ENCODE results near the gene IDI1.

The IDI1 gene

DNA sequence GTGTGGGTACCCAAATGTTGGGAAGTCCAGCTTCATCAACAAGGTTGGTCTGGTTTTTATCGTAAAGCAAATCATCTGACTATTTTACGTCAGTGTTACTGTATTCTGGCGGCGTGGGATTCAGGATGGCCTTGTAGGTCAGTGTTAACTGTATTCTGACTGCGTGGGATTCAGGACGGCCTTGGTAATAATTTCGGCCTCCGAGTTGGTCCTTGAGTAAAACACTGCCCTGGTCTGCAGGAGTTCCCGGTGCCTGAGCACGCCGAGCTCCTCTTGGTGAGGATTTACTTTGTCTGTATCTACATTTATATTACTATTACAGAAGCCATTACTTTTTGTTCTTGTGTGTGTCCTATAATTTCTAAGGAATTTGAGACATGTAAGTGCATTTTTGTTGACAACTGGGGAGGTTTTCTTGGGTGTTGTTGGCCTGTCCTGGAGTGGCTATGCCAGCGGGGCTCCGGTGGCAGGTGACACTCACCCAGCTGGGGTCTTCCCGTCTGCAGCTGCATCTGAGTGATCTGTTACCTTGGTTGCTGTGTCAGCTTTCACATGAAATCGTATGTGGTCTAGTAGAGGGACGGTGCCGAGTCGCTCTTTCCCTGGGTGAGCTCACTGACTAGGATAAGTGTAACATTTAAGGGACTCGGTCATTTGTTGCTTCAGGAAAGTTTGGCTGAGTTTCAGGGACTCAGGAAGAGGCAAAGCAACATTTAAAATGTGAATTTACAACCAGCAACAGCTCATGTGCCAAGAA, 51.5 kb downstream of the IDI1 start:
- Histone ChIP-seq H2BK15ac (replicated peaks; ENCODE audit: low read depth) (no peak overlapping the region), H3K4me2 (ENCODE audit: low read length) (no peak overlapping the region), H3K9ac (ENCODE audit: low read length) (no peak overlapping the region), H2BK120ac (ENCODE audit: low read depth, low read length) (no peak overlapping the region), H3K27ac (ENCODE audit: low read depth, low read length) (no peak overlapping the region), H3K36me3 (ENCODE audit: control insufficient read depth, insufficient read depth, low read length) (peaks cover 33% of the 10 kb centered on the region), H3K79me1 (ENCODE audit: low read length) (peaks cover 20% of the 10 kb centered on the region), H3K79me2 (ENCODE audit: control insufficient read depth, insufficient read depth, low read length) (peaks cover 26% of the 10 kb centered on the region), H4K8ac (ENCODE audit: low read depth, low read length) (no peak overlapping the region), H3K27me3 (ENCODE audit: insufficient read depth, low read length, poor library complexity) (no peaks in the 10 kb centered on the region), H2BK5ac (ENCODE audit: low read length) (no peak overlapping the region), H4K5ac (ENCODE audit: low read length) (no peak overlapping the region), H3K4ac (ENCODE audit: low read depth, low read length) (no peak overlapping the region), H3K56ac (ENCODE audit: low read length) (no peak overlapping the region), H3K4me3 (ENCODE audit: low read length) (no peak overlapping the region), H2AK5ac (ENCODE audit: low read length) (no peak overlapping the region), H3K23ac (ENCODE audit: low read length) (no peak overlapping the region), H3K4me1 (ENCODE audit: control insufficient read depth, low read depth, low read length) (no peaks in the 10 kb centered on the region), H3K18ac (ENCODE audit: low read length) (no peak overlapping the region)
- no CpG with 5 or more reads among the region's 19 CpGs for WGBS (ENCODE audit: extremely low coverage, insufficient coverage, low lambda C conversion rate)
- no peak for DNase-seq

DNA sequence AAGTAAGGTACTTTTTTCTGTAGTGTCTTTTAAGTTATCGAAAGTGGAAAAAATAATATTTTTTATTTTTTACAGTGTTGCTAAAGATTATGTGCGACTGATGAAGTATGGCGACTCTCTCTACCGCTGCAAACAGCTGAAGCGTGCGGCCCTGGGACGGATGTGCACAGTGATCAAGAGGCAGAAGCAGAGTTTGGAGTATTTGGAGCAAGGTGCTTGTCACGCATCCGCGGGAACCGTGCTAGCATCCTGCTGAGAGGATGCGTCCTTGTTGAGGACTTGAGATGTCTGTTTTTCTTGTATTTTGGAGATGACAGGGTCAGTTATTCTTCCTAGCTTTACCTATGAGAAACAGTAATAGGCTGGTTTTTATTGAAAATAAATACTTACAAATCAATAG, 52.9 kb downstream of the IDI1 start:
- H3K27ac ChIP-seq (ENCODE audit: low read depth, low read length) = no peak overlapping the region
- no peak overlapping the region for H2BK5ac ChIP-seq (ENCODE audit: low read length)
- H2AK5ac ChIP-seq (ENCODE audit: low read length) = no peak overlapping the region
- no peak overlapping the region for H3K18ac ChIP-seq (ENCODE audit: low read length)
- peaks cover 29% of the 10 kb centered on the region for H3K36me3 ChIP-seq (ENCODE audit: control insufficient read depth, insufficient read depth, low read length)
- H3K27me3 ChIP-seq (ENCODE audit: insufficient read depth, low read length, poor library complexity) = no peaks in the 10 kb centered on the region
- no peak for DNase-seq
- no peak overlapping the region for H2BK15ac ChIP-seq (replicated peaks; ENCODE audit: low read depth)
- H3K9ac ChIP-seq (ENCODE audit: low read length) = no peak overlapping the region
- no peak overlapping the region for H4K8ac ChIP-seq (ENCODE audit: low read depth, low read length)
- H3K56ac ChIP-seq (ENCODE audit: low read length) = no peak overlapping the region
- H3K4me2 ChIP-seq (ENCODE audit: low read length) = no peak overlapping the region
- no CpG with 5 or more reads among the region's 12 CpGs for WGBS (ENCODE audit: extremely low coverage, insufficient coverage, low lambda C conversion rate)
- peaks cover 30% of the 10 kb centered on the region for H3K79me2 ChIP-seq (ENCODE audit: control insufficient read depth, insufficient read depth, low read length)
- no peak overlapping the region for H2BK120ac ChIP-seq (ENCODE audit: low read depth, low read length)
- no peak overlapping the region for H3K4me3 ChIP-seq (ENCODE audit: low read length)
- H3K23ac ChIP-seq (ENCODE audit: low read length) = no peak overlapping the region
- no peak overlapping the region for H3K4ac ChIP-seq (ENCODE audit: low read depth, low read length)
- no peaks in the 10 kb centered on the region for H3K4me1 ChIP-seq (ENCODE audit: control insufficient read depth, low read depth, low read length)
- H3K79me1 ChIP-seq (ENCODE audit: low read length) = peaks cover 20% of the 10 kb centered on the region
- H4K5ac ChIP-seq (ENCODE audit: low read length) = no peak overlapping the region

DNA sequence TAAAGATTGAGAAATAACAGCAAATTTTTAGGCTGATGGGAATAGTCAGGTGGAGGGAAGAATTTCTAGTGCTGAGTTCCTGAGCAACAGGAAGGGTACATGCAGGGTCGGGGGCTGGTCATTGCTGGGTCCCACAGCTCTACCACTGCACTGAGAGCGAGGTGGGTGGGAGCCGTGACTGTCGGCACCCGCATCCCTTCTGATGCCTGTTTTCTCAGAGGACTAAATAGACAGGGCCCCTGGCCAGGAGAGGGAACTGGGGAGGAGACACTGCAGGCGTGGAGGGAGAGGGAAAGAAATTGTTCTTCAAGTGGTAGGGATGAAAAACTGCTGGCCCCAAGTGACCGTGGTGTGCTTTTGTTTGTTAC, 53.4 kb downstream of the IDI1 start:
- Histone ChIP-seq H3K4me3 (ENCODE audit: low read length) (no peak overlapping the region), H3K4ac (ENCODE audit: low read depth, low read length) (no peak overlapping the region), H4K8ac (ENCODE audit: low read depth, low read length) (no peak overlapping the region), H3K4me2 (ENCODE audit: low read length) (no peak overlapping the region), H3K56ac (ENCODE audit: low read length) (no peak overlapping the region), H3K27ac (ENCODE audit: low read depth, low read length) (no peak overlapping the region), H2AK5ac (ENCODE audit: low read length) (no peak overlapping the region), H4K5ac (ENCODE audit: low read length) (no peak overlapping the region), H3K36me3 (ENCODE audit: control insufficient read depth, insufficient read depth, low read length) (peaks cover 28% of the 10 kb centered on the region), H3K79me2 (ENCODE audit: control insufficient read depth, insufficient read depth, low read length) (peaks cover 34% of the 10 kb centered on the region), H2BK120ac (ENCODE audit: low read depth, low read length) (no peak overlapping the region), H3K9ac (ENCODE audit: low read length) (no peak overlapping the region), H2BK5ac (ENCODE audit: low read length) (no peak overlapping the region), H3K27me3 (ENCODE audit: insufficient read depth, low read length, poor library complexity) (no peaks in the 10 kb centered on the region), H3K18ac (ENCODE audit: low read length) (no peak overlapping the region), H3K23ac (ENCODE audit: low read length) (no peak overlapping the region), H2BK15ac (replicated peaks; ENCODE audit: low read depth) (no peak overlapping the region), H3K79me1 (ENCODE audit: low read length) (peaks cover 22% of the 10 kb centered on the region), H3K4me1 (ENCODE audit: control insufficient read depth, low read depth, low read length) (no peaks in the 10 kb centered on the region)
- no CpG with 5 or more reads among the region's 7 CpGs for WGBS (ENCODE audit: extremely low coverage, insufficient coverage, low lambda C conversion rate)
- no peak for DNase-seq

DNA sequence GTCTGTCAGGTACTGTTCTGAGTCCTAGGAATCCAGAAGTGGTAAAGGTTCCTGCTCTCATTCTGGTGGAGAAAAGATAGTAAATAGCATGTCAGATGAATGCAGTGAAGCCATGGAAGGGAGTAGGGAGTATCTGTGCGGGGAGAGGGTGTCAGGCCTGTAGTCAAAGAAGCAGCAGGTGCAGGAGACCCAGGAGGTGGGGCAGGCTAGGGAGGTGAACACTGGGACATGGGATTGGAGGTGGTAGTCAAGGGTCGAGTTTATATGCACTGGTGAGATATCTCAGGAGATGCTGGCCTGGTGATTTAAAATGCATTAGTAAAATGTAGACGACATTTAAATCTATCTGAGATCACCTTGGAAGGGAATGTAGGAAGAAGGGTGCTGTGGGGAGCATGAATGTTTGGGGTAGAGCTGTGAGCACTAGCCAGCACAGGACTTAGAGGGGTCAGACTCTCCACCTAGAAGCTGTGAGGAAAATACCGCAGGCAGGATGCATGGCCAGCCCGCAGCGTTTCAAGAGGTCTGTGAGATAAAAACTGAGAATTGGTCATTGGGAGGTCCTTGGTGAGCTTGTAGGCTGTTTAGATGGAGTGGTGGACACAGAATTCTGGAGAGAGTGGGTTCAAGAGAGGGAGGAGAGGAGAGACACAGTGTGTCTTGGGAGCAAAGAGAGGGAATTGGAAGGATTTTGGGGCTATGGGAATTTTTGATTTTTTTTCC, 53.9 kb downstream of the IDI1 start:
- H3K36me3 ChIP-seq (ENCODE audit: control insufficient read depth, insufficient read depth, low read length) = peaks cover 27% of the 10 kb centered on the region
- WGBS (ENCODE audit: extremely low coverage, insufficient coverage, low lambda C conversion rate) = no CpG with 5 or more reads among the region's 6 CpGs

DNA sequence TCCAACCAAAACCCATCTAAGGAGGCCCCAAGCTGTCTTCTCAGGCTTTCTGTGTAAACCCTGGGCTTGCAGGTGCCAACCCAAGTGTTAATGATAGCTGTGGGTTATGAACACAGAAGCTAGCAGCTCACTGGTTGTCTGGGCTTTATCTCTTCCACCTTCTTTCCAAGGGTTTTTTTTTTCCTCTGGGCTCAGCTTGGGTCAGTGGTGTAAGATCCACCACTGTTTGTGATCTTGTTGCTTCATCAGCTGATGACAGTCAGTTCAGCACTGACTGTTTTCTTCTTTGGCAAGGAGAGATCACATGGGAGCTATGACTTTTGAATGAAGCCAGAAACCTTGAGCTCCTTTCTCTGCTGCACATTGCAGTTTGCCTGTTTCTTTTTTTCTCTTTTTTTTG, 56.0 kb downstream of the IDI1 start:
- no peak overlapping the region for H4K5ac ChIP-seq (ENCODE audit: low read length)
- no peaks in the 10 kb centered on the region for H3K27me3 ChIP-seq (ENCODE audit: insufficient read depth, low read length, poor library complexity)
- peaks cover 51% of the 10 kb centered on the region for H3K79me2 ChIP-seq (ENCODE audit: control insufficient read depth, insufficient read depth, low read length)
- H2AK5ac ChIP-seq (ENCODE audit: low read length) = no peak overlapping the region
- no peaks in the 10 kb centered on the region for H3K4me1 ChIP-seq (ENCODE audit: control insufficient read depth, low read depth, low read length)
- H3K4ac ChIP-seq (ENCODE audit: low read depth, low read length) = no peak overlapping the region
- peaks cover 16% of the 10 kb centered on the region for H3K79me1 ChIP-seq (ENCODE audit: low read length)
- no peak overlapping the region for H2BK15ac ChIP-seq (replicated peaks; ENCODE audit: low read depth)
- no peak overlapping the region for H3K18ac ChIP-seq (ENCODE audit: low read length)
- DNase-seq = no peak
- no peak overlapping the region for H3K23ac ChIP-seq (ENCODE audit: low read length)
- H3K4me2 ChIP-seq (ENCODE audit: low read length) = no peak overlapping the region
- H3K36me3 ChIP-seq (ENCODE audit: control insufficient read depth, insufficient read depth, low read length) = peaks cover 19% of the 10 kb centered on the region
- no peak overlapping the region for H4K8ac ChIP-seq (ENCODE audit: low read depth, low read length)
- H2BK120ac ChIP-seq (ENCODE audit: low read depth, low read length) = no peak overlapping the region
- no peak overlapping the region for H3K4me3 ChIP-seq (ENCODE audit: low read length)
- no peak overlapping the region for H3K56ac ChIP-seq (ENCODE audit: low read length)
- no peak overlapping the region for H3K27ac ChIP-seq (ENCODE audit: low read depth, low read length)
- H2BK5ac ChIP-seq (ENCODE audit: low read length) = no peak overlapping the region
- H3K9ac ChIP-seq (ENCODE audit: low read length) = no peak overlapping the region

More for the DNA sequence above, 53.9 kb downstream of the IDI1 start:
- Histone ChIP-seq H3K4me1 (ENCODE audit: control insufficient read depth, low read depth, low read length) (no peaks in the 10 kb centered on the region), H3K18ac (ENCODE audit: low read length) (no peak overlapping the region), H3K79me1 (ENCODE audit: low read length) (peaks cover 20% of the 10 kb centered on the region), H2BK120ac (ENCODE audit: low read depth, low read length) (no peak overlapping the region), H4K8ac (ENCODE audit: low read depth, low read length) (no peak overlapping the region), H3K56ac (ENCODE audit: low read length) (no peak overlapping the region), H3K79me2 (ENCODE audit: control insufficient read depth, insufficient read depth, low read length) (peaks cover 37% of the 10 kb centered on the region), H2BK5ac (ENCODE audit: low read length) (no peak overlapping the region), H3K27ac (ENCODE audit: low read depth, low read length) (no peak overlapping the region), H3K9ac (ENCODE audit: low read length) (no peak overlapping the region), H3K27me3 (ENCODE audit: insufficient read depth, low read length, poor library complexity) (no peaks in the 10 kb centered on the region), H3K23ac (ENCODE audit: low read length) (no peak overlapping the region), H4K5ac (ENCODE audit: low read length) (no peak overlapping the region), H3K4me3 (ENCODE audit: low read length) (no peak overlapping the region), H2BK15ac (replicated peaks; ENCODE audit: low read depth) (no peak overlapping the region), H2AK5ac (ENCODE audit: low read length) (no peak overlapping the region), H3K4me2 (ENCODE audit: low read length) (no peak overlapping the region), H3K4ac (ENCODE audit: low read depth, low read length) (no peak overlapping the region)
- DNase-seq = no peak
